Stimulated activated memory B cell treated with anti-CD40 and anti-IgM and Interleukin-4, amounts not matched to agents 10 μg/mL and 1 μg/mL and 100 μg/mL, for 72 hours (primary cell): ENCODE measurements around the gene CTNS.

Experiments
- ATAC-seq: fragments of 150-1000 bp; cut with Tn5 transposase; 2 replicates; pipeline ENCODE4 v1.10.0; 2021
- H3K27ac Mint-ChIP-seq: one replicate; pipeline ENCODE4 v1.8.0; 2022; ENCODE audit warnings: mild to moderate bottlenecking, mixed read lengths
- H3K27me3 Mint-ChIP-seq: one replicate; pipeline ENCODE4 v1.8.0; 2022; ENCODE audit warnings: mixed read lengths
- H3K36me3 Mint-ChIP-seq: one replicate; pipeline ENCODE4 v1.8.0; 2022; ENCODE audit warnings: mixed read lengths
- H3K4me1 Mint-ChIP-seq: one replicate; pipeline ENCODE4 v1.8.0; 2022; ENCODE audit warnings: mixed read lengths
- H3K4me3 Mint-ChIP-seq: one replicate; pipeline ENCODE4 v1.8.0; 2022; ENCODE audit warnings: mild to moderate bottlenecking, moderate library complexity, mixed read lengths
- H3K9me3 Mint-ChIP-seq: one replicate; pipeline ENCODE4 v1.8.0; 2022; ENCODE audit warnings: mixed read lengths

Gene CTNS

GRCh38 chr17:3663102-3664011 is 26.8 kb downstream of the CTNS start:
- Mint-ChIP-seq H3K27ac (no peak overlapping the region), H3K9me3 (no peaks in the 10 kb centered on the region), H3K4me3 (no peak overlapping the region), H3K4me1 (peaks cover 14% of the 10 kb centered on the region), H3K27me3 (no peaks in the 10 kb centered on the region), H3K36me3 (peaks cover 6% of the 10 kb centered on the region)
- ATAC-seq, result no peak

- Mint-ChIP-seq H3K27ac (no peak overlapping the region), H3K36me3 (peaks cover 6% of the 10 kb centered on the region), H3K4me3 (no peak overlapping the region), H3K9me3 (no peaks in the 10 kb centered on the region), H3K4me1 (peaks cover 31% of the 10 kb centered on the region), H3K27me3 (no peaks in the 10 kb centered on the region)
- ATAC-seq, result no peak
These were observed 29.3 kb downstream of the CTNS start for GRCh38 chr17:3665834-3666233.

GRCh38 chr17:3666516-3666915 is 30.0 kb downstream of the CTNS start:
- Mint-ChIP-seq H3K4me3 (peak overlapping the region; percentile 21), H3K27me3 (no peaks in the 10 kb centered on the region), H3K9me3 (no peaks in the 10 kb centered on the region), H3K4me1 (peaks cover 33% of the 10 kb centered on the region), H3K36me3 (peaks cover 7% of the 10 kb centered on the region), H3K27ac (no peak overlapping the region)
- ATAC-seq, result no peak

GRCh38 chr17:3667366-3668278 is 31.1 kb downstream of the CTNS start:
- H3K27ac Mint-ChIP-seq, result peak overlapping the region; percentile 94
- H3K27me3 Mint-ChIP-seq, result no peaks in the 10 kb centered on the region
- peak; percentile 20 for ATAC-seq
- no peaks in the 10 kb centered on the region for H3K9me3 Mint-ChIP-seq
- peak overlapping the region; percentile 93 for H3K4me3 Mint-ChIP-seq
- H3K36me3 Mint-ChIP-seq, result peaks cover 12% of the 10 kb centered on the region
- peaks cover 39% of the 10 kb centered on the region for H3K4me1 Mint-ChIP-seq

GRCh38 chr17:3668279-3669084 is 31.9 kb downstream of the CTNS start, which contains the start of the genes EMC6 and TAX1BP3:
TSS of gene EMC6 (plus strand) at chr17:3668812. CDS start at chr17:3669147, 335 bp downstream.
TSS of gene TAX1BP3 (minus strand) at chr17:3668578. CDS start at chr17:3668526, 52 bp downstream.
- H3K4me3 Mint-ChIP-seq, result peak within 1 kb of the TSS; percentile 93
- peaks cover 45% of the 10 kb centered on the region for H3K4me1 Mint-ChIP-seq
- no peaks in the 10 kb centered on the region for H3K27me3 Mint-ChIP-seq
- peaks cover 12% of the 10 kb centered on the region for H3K36me3 Mint-ChIP-seq
- peak within 1 kb of the TSS; percentile 94 for H3K27ac Mint-ChIP-seq
- H3K9me3 Mint-ChIP-seq, result no peaks in the 10 kb centered on the region
- ATAC-seq, result peak; percentile 97

DNA sequence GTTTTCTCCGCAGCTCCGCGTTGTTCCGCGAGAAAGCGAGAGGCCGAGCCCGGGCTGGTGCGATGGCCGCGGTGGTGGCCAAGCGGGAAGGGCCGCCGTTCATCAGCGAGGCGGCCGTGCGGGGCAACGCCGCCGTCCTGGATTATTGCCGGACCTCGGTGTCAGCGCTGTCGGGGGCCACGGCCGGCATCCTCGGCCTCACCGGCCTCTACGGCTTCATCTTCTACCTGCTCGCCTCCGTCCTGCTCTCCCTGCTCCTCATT is 32.5 kb downstream of the CTNS start:
- Mint-ChIP-seq H3K27me3 (no peaks in the 10 kb centered on the region), H3K36me3 (peaks cover 11% of the 10 kb centered on the region), H3K4me1 (peaks cover 45% of the 10 kb centered on the region), H3K9me3 (no peaks in the 10 kb centered on the region), H3K4me3 (peak overlapping the region; percentile 93), H3K27ac (peak overlapping the region; percentile 94)
- ATAC-seq, result peak; percentile 1

DNA sequence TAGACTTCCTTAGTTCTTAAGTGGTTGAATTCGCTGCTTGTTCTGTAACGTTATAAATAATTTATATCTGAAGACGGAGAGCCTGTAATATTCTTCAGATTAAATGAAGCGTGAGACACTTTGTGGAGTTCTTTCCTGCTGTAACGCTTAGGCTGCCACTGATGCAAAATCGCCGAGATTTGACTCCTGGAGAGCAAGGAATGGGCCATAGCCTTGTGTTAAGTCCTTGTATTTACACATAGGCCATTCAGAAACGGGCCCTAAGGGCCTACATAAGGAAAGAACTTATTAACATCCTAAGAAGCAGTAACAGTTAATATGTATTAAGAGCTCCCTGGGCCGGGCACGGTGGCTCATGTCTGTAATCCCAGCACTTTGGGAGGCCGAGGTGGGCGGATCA is 33.0 kb downstream of the CTNS start:
- H3K4me1 Mint-ChIP-seq, result peaks cover 45% of the 10 kb centered on the region

DNA sequence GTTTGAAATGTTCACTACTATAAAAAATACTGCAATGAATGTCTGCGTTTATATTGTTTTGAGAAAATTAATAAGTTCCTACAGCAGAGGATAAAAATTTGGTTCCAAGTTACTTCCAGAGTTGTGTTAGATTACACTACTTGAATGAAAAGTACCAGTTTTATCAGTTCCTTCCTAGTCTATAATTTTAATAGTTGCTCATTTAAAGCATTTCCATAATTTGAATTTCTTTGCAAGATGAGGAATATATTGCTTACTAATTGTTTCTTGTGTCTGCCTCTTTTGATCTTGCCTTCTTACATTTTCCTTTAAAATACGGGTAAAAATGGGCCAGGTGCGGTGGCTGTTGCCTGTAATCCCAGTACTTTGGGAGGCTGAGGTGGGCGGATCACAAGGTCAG is 36.0 kb downstream of the CTNS start:
- peaks cover 39% of the 10 kb centered on the region for H3K4me1 Mint-ChIP-seq
- peak overlapping the region; percentile 30 for H3K27ac Mint-ChIP-seq
- H3K4me3 Mint-ChIP-seq, result no peak overlapping the region
- no peaks in the 10 kb centered on the region for H3K27me3 Mint-ChIP-seq
- no peak for ATAC-seq
- H3K36me3 Mint-ChIP-seq, result peaks cover 16% of the 10 kb centered on the region
- H3K9me3 Mint-ChIP-seq, result no peaks in the 10 kb centered on the region

More for the DNA sequence above, 33.0 kb downstream of the CTNS start:
- Mint-ChIP-seq H3K27ac (peak overlapping the region; percentile 94), H3K27me3 (no peaks in the 10 kb centered on the region), H3K4me3 (peak overlapping the region; percentile 93), H3K9me3 (no peaks in the 10 kb centered on the region), H3K36me3 (peaks cover 6% of the 10 kb centered on the region)
- no peak for ATAC-seq

DNA sequence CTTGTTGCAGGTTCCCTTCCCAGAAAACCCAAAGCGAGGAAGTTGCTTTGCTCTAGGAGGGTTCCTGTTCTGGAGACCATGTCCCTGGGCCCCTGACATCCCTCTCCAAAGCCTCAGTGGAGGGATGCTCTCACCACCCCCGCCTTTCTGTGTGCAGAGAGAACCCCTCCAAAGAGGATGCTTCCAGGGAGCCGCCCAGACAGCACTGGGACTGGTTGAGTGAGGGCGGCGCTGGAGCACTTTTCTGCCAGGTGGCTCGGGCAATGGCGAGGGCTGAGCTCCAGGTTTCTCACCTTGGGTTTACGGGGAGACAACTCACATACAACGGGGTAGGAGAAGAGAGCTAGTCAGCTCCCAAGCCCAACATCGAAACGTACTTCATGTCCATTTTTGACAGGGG is 39.3 kb downstream of the CTNS start:
- no peak overlapping the region for H3K27ac Mint-ChIP-seq
- H3K4me1 Mint-ChIP-seq, result peaks cover 25% of the 10 kb centered on the region
- no peak for ATAC-seq
- no peak overlapping the region for H3K4me3 Mint-ChIP-seq
- no peaks in the 10 kb centered on the region for H3K9me3 Mint-ChIP-seq
- peaks cover 28% of the 10 kb centered on the region for H3K36me3 Mint-ChIP-seq
- no peaks in the 10 kb centered on the region for H3K27me3 Mint-ChIP-seq

DNA sequence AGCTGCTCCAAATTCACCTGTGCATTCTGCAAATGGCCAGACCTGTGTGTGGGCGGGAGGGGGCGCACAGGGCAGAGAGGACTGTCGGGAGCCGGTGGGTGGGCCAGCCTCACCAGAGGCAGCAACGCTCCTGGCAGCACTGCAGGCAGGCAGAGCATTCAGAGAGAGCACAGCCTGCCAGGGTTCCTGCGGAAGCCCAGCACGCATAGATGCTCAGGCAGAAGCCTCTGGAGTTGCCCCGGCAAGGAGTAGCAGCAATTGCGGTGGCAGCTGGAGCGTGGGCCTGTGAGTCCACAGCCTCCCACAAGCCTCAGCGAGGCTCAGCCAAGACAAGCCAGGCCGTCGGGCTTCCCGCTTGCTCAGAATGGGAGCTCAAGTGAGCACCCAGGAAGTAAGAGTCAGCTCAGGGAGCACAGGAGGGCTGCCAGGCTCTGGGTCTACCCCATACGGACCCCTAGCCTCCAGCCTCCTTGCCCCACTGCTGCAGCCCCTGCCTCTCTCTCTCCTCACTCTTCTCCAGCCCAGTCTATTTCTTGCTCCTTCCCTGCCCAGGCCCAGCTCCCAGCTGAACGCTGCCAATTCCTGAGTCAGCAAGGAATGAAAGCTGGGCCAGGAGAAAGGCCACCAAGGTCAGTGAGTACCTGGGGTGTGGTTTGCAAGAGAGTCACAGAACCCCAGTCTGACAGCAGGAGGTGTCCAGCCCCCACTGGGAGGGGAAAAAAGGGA is 41.7 kb downstream of the CTNS start:
- peaks cover 33% of the 10 kb centered on the region for H3K36me3 Mint-ChIP-seq
- H3K27me3 Mint-ChIP-seq, result no peaks in the 10 kb centered on the region
- H3K4me1 Mint-ChIP-seq, result peaks cover 30% of the 10 kb centered on the region
- ATAC-seq, result no peak
- no peak overlapping the region for H3K4me3 Mint-ChIP-seq
- no peak overlapping the region for H3K27ac Mint-ChIP-seq
- H3K9me3 Mint-ChIP-seq, result no peaks in the 10 kb centered on the region

DNA sequence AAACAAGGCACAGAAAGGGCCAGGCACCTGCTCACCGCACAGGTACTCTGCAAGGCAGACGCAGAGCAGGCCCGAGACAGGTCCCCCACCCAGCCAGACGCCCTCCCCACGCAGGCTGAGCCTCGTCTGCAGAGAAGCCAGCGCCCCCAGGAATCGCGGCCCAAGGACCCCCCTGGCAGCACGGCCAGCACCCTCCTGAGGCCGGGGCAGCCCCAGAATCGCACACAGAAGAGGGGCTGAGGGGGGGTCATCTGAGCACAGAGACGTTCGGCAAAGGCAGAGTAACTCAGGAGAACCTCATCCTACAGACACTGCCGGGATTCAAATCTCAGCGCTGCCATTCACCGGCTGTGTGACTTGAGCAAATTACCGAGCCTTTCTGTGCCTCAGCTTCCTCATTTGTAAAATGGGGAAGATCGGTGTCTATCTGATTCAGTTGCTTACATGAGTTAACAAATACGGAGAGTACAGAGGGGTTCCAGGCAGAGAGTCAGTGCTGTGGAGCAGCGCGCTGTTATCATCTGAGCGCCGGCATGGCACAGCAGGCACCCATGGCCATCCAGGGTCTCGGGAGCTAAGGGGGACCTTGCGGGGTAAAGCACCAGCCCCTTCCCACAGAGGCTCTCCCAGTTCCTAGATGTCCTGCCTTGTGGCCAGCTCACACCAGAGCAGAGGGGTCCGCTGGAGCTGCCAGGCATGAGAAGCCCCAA is 42.4 kb downstream of the CTNS start:
- ATAC-seq, result no peak
- Mint-ChIP-seq H3K4me1 (peaks cover 38% of the 10 kb centered on the region), H3K4me3 (no peak overlapping the region), H3K9me3 (no peaks in the 10 kb centered on the region), H3K36me3 (peaks cover 33% of the 10 kb centered on the region), H3K27ac (no peak overlapping the region), H3K27me3 (no peaks in the 10 kb centered on the region)

DNA sequence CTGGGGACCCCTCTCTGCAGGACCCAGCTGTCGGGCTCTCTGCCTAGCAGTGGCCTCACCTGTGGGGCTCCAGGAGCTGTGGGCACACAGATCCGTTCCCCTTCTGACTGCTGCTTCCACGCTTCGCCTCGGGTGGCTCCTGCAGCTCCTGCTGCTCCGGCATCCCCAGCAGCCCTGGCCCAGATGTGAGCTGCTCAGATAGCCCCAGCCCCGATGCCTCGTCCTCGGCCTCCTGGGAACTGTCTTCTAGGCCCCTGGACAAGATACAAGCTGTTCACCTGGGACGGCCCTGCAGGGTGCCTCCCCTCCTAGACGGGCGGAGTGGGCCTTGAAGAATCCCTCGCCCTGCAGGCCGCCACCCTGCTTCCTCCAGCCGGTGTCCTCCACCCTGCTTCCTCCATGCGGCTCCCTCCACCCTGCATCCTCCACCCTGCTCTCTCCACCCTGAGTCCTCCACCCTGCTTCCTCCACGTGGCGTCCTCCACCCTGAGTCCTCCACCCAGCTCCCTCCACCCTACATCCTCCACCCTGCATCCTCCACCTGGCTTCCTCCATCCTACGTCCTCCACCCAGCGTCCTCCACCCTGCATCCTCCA is 43.1 kb downstream of the CTNS start:
- peak overlapping the region; percentile 70 for H3K27ac Mint-ChIP-seq
- no peak for ATAC-seq
- no peaks in the 10 kb centered on the region for H3K27me3 Mint-ChIP-seq
- H3K36me3 Mint-ChIP-seq, result peaks cover 33% of the 10 kb centered on the region
- H3K4me3 Mint-ChIP-seq, result no peak overlapping the region
- no peaks in the 10 kb centered on the region for H3K9me3 Mint-ChIP-seq
- H3K4me1 Mint-ChIP-seq, result peaks cover 42% of the 10 kb centered on the region

- H3K4me3 Mint-ChIP-seq, result no peak overlapping the region
- H3K4me1 Mint-ChIP-seq, result peaks cover 46% of the 10 kb centered on the region
- H3K27ac Mint-ChIP-seq, result no peak overlapping the region
- ATAC-seq, result no peak
- no peaks in the 10 kb centered on the region for H3K27me3 Mint-ChIP-seq
- H3K9me3 Mint-ChIP-seq, result no peaks in the 10 kb centered on the region
- peaks cover 34% of the 10 kb centered on the region for H3K36me3 Mint-ChIP-seq
These were observed 44.5 kb downstream of the CTNS start for GRCh38 chr17:3681057-3681456.
